HepG2 (cell line): ENCODE measurements around the gene PPFIA4. TPM values are rescaled to one million over a fixed set of nuclear protein-coding genes. Genes with fewer than 3 reads are reported as not detected.

Experiments used
- AHR ChIP-seq: IDR thresholded peaks from 2 replicates; pipeline ENCODE4 v1.6.1; 2018; ENCODE audit warnings: missing genetic modification reagents, missing compliant biosample characterization
- CCAR2 ChIP-seq: fragments of 200-400 bp; formaldehyde crosslinking; optimal IDR thresholded peaks from 2 replicates; pipeline ENCODE3; 2018; ENCODE audit warnings: low read depth, mild to moderate bottlenecking, low read length, moderate library complexity
- ETV6 ChIP-seq: sonication (generic); formaldehyde crosslinking; conservative IDR thresholded peaks from 2 replicates; pipeline ENCODE4 v1.4.0; 2020; ENCODE audit warnings: missing genetic modification reagents
- GZF1 ChIP-seq: sonication (generic); formaldehyde crosslinking; IDR thresholded peaks from 2 replicates; pipeline ENCODE4 v1.5.1; 2020; ENCODE audit warnings: mild to moderate bottlenecking, missing genetic modification reagents
- HNF4A ChIP-seq: sonication (generic); formaldehyde crosslinking; IDR thresholded peaks from 2 replicates; pipeline ENCODE4 v1.4.0; 2020; ENCODE audit warnings: missing genetic modification reagents
- JARID2 ChIP-seq: sonication (generic); formaldehyde crosslinking; IDR thresholded peaks from 2 replicates; pipeline ENCODE4 v1.8.1; 2023; ENCODE audit warnings: missing genetic modification reagents, inconsistent platforms; ENCODE audit not compliant: insufficient replicate concordance
- KAT2B ChIP-seq: fragments of 150-350 bp; IDR thresholded peaks from 2 replicates; pipeline ENCODE4 v1.6.1; 2014; ENCODE audit warnings: low read depth, low read length, borderline replicate concordance
- MYC ChIP-seq: sonication (generic); formaldehyde crosslinking; IDR thresholded peaks from 2 replicates; pipeline ENCODE4 v1.9.0; 2021; ENCODE audit warnings: missing genetic modification reagents, borderline replicate concordance
- TBP ChIP-seq: sonication (generic); formaldehyde crosslinking; IDR thresholded peaks from 2 replicates; pipeline ENCODE4 v1.5.0; 2020; ENCODE audit warnings: missing genetic modification reagents
- ZBTB20 ChIP-seq: sonication (generic); formaldehyde crosslinking; IDR thresholded peaks from 2 replicates; pipeline ENCODE4 v1.8.1; 2023; ENCODE audit warnings: missing genetic modification reagents, low read depth, mild to moderate bottlenecking, borderline replicate concordance
- ZBTB38 ChIP-seq: sonication (generic); formaldehyde crosslinking; IDR thresholded peaks from 2 replicates; pipeline ENCODE4 v1.5.1; 2020; ENCODE audit warnings: mild to moderate bottlenecking, missing genetic modification reagents
- ZNF234 ChIP-seq: sonication (generic); formaldehyde crosslinking; conservative IDR thresholded peaks from 2 replicates; pipeline ENCODE4 v1.5.1; 2020; ENCODE audit warnings: mild to moderate bottlenecking, missing genetic modification reagents
- ZNF326 ChIP-seq: sonication (generic); formaldehyde crosslinking; IDR thresholded peaks from 2 replicates; pipeline ENCODE4 v1.4.0; 2020; ENCODE audit warnings: missing genetic modification reagents, borderline replicate concordance
- ZNF451 ChIP-seq: sonication (generic); formaldehyde crosslinking; IDR thresholded peaks from 2 replicates; pipeline ENCODE4 v1.5.0; 2020; ENCODE audit warnings: mild to moderate bottlenecking, missing genetic modification reagents
- ZNF788 ChIP-seq: sonication (generic); formaldehyde crosslinking; IDR thresholded peaks from 2 replicates; pipeline ENCODE4 v1.5.0; 2020; ENCODE audit warnings: mild to moderate bottlenecking, missing genetic modification reagents, borderline replicate concordance
- ZSCAN30 ChIP-seq: sonication (generic); formaldehyde crosslinking; IDR thresholded peaks from 2 replicates; pipeline ENCODE4 v1.5.0; 2020; ENCODE audit warnings: mild to moderate bottlenecking, missing genetic modification reagents
- polyA plus RNA-seq, 8 experiments: library from polyadenylated mRNA; depleted of rRNA in 3 of 8; stranded (reverse) in 7 of 8; unstranded in 1 of 8; fragments of >200 nt; fragmentation: Illumina TruSeq in 4 of 8; extraction: Trizol in 4 of 8; gene quantifications; 2 replicates each; pipeline versions ENCODE4 v1.2.1 to v1.2.3, GENCODE V29; 2011 to 2016; ENCODE audit warnings: low read depth in 4 of 8, missing spikeins in 1 of 8, mixed read lengths in 1 of 8; ENCODE audit not compliant: insufficient read depth in 1 of 8
- total RNA-seq, 5 experiments: library from RNA; depleted of rRNA; stranded (reverse); fragments of >200 nt; fragmentation: Illumina TruSeq; extraction: Trizol; gene quantifications; 2 replicates each; pipeline ENCODE4 v1.2.3, GENCODE V29; 2016; ENCODE audit warnings: low read depth in 1 of 5
- TF ChIP-seq, protein P1 (sequence below): sonication (generic); formaldehyde crosslinking; IDR thresholded peaks from 2 replicates; pipeline ENCODE4 v1.5.1; 2020; ENCODE audit warnings: mild to moderate bottlenecking, missing genetic modification reagents, borderline replicate concordance
- TF ChIP-seq, protein P2 (sequence below): IDR thresholded peaks from 2 replicates; pipeline ENCODE4 v1.6.1; 2016
- TF ChIP-seq, protein P3 (sequence below): IDR thresholded peaks from 2 replicates; pipeline ENCODE4 v1.6.1; 2016; ENCODE audit warnings: mild to moderate bottlenecking, missing biosample characterization, missing genetic modification reagents
- TF ChIP-seq, protein P4 (sequence below): sonication (generic); formaldehyde crosslinking; IDR thresholded peaks from 2 replicates; pipeline ENCODE4 v1.4.0; 2020; ENCODE audit warnings: mild to moderate bottlenecking, low read depth, missing genetic modification reagents
- TF ChIP-seq, protein P5 (sequence below): sonication (generic); formaldehyde crosslinking; conservative IDR thresholded peaks from 2 replicates; pipeline ENCODE4 v1.8.1; 2023; ENCODE audit warnings: missing genetic modification reagents

PPFIA4 gene
- total and polyA plus RNA-seq, 2 of the 13 experiments (the other 11 are each of a cell fraction or from before 2014, with no cell fraction given): 6.4 TPM; not detected in 1

DNA sequence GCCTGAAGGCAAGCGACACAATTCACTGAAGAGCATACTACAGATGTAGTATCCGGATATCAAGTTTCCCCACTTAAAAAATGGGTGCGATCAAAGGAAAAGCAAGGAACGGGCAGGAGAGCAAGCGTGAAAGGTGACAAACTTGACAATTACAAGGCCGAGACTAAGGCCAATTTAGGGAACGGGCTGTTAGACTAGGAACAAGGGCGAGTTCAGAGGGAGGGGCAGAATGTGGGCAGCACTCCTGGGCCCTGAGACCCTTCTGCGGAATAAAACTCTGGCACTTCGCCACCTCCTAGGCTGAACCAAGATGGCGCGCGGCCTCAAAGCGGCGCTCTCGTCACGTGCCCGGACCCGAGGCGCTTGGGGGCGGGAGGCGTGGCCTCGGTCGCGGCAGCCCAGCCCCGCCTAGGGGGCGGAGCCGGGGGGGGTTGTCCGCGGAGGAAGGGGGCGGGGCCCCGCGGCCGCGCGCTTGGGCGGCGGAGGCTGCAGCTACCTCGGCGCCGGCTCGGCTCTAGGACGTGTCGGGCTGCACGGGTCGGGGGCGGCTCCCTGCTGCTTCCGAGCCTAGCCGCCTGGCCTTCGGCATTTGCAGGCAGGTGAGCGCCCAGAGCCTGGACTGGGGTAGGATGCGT lies at the start of gene PPFIA4 (continued):
- TF ChIP-seq, protein P1, sequence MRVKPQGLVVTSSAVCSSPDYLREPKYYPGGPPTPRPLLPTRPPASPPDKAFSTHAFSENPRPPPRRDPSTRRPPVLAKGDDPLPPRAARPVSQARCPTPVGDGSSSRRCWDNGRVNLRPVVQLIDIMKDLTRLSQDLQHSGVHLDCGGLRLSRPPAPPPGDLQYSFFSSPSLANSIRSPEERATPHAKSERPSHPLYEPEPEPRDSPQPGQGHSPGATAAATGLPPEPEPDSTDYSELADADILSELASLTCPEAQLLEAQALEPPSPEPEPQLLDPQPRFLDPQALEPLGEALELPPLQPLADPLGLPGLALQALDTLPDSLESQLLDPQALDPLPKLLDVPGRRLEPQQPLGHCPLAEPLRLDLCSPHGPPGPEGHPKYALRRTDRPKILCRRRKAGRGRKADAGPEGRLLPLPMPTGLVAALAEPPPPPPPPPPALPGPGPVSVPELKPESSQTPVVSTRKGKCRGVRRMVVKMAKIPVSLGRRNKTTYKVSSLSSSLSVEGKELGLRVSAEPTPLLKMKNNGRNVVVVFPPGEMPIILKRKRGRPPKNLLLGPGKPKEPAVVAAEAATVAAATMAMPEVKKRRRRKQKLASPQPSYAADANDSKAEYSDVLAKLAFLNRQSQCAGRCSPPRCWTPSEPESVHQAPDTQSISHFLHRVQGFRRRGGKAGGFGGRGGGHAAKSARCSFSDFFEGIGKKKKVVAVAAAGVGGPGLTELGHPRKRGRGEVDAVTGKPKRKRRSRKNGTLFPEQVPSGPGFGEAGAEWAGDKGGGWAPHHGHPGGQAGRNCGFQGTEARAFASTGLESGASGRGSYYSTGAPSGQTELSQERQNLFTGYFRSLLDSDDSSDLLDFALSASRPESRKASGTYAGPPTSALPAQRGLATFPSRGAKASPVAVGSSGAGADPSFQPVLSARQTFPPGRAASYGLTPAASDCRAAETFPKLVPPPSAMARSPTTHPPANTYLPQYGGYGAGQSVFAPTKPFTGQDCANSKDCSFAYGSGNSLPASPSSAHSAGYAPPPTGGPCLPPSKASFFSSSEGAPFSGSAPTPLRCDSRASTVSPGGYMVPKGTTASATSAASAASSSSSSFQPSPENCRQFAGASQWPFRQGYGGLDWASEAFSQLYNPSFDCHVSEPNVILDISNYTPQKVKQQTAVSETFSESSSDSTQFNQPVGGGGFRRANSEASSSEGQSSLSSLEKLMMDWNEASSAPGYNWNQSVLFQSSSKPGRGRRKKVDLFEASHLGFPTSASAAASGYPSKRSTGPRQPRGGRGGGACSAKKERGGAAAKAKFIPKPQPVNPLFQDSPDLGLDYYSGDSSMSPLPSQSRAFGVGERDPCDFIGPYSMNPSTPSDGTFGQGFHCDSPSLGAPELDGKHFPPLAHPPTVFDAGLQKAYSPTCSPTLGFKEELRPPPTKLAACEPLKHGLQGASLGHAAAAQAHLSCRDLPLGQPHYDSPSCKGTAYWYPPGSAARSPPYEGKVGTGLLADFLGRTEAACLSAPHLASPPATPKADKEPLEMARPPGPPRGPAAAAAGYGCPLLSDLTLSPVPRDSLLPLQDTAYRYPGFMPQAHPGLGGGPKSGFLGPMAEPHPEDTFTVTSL (CRISPR knock-in tag): no peak
- TF ChIP-seq, protein P2, sequence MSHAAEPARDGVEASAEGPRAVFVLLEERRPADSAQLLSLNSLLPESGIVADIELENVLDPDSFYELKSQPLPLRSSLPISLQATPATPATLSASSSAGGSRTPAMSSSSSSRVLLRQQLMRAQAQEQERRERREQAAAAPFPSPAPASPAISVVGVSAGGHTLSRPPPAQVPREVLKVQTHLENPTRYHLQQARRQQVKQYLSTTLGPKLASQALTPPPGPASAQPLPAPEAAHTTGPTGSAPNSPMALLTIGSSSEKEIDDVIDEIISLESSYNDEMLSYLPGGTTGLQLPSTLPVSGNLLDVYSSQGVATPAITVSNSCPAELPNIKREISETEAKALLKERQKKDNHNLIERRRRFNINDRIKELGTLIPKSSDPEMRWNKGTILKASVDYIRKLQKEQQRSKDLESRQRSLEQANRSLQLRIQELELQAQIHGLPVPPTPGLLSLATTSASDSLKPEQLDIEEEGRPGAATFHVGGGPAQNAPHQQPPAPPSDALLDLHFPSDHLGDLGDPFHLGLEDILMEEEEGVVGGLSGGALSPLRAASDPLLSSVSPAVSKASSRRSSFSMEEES: no peak
- TF ChIP-seq, protein P3, sequence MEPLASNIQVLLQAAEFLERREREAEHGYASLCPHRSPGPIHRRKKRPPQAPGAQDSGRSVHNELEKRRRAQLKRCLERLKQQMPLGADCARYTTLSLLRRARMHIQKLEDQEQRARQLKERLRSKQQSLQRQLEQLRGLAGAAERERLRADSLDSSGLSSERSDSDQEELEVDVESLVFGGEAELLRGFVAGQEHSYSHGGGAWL (CRISPR knock-in tag): no peak
- TF ChIP-seq CCAR2: no peak
- TF ChIP-seq ZNF788 (CRISPR knock-in tag): no peak
- no peak for TF ChIP-seq HNF4A (CRISPR knock-in tag)
- TF ChIP-seq KAT2B: no peak
- no peak for TF ChIP-seq ZNF326
- TF ChIP-seq ZNF451 (CRISPR knock-in tag): no peak
- no peak for TF ChIP-seq ETV6 (CRISPR knock-in tag)
- TF ChIP-seq ZNF234 (CRISPR knock-in tag): no peak
- no peak for TF ChIP-seq TBP (CRISPR knock-in tag)
- peak; percentile 91 for TF ChIP-seq ZBTB38 (CRISPR knock-in tag)
- no peak for TF ChIP-seq ZBTB20
- TF ChIP-seq MYC (CRISPR knock-in tag): peak; percentile 21; the same call in 1 of the 2 replicates
- no peak for TF ChIP-seq GZF1 (CRISPR knock-in tag)
- TF ChIP-seq AHR (CRISPR knock-in tag): 0 out of 2 replicates have a peak, but pooled peaks have one; percentile 6
- TF ChIP-seq ZSCAN30 (CRISPR knock-in tag): no peak
- no peak for TF ChIP-seq JARID2 (CRISPR knock-in tag)
- TF ChIP-seq, protein P4, sequence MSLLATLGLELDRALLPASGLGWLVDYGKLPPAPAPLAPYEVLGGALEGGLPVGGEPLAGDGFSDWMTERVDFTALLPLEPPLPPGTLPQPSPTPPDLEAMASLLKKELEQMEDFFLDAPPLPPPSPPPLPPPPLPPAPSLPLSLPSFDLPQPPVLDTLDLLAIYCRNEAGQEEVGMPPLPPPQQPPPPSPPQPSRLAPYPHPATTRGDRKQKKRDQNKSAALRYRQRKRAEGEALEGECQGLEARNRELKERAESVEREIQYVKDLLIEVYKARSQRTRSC: no peak
- TF ChIP-seq, protein P5, sequence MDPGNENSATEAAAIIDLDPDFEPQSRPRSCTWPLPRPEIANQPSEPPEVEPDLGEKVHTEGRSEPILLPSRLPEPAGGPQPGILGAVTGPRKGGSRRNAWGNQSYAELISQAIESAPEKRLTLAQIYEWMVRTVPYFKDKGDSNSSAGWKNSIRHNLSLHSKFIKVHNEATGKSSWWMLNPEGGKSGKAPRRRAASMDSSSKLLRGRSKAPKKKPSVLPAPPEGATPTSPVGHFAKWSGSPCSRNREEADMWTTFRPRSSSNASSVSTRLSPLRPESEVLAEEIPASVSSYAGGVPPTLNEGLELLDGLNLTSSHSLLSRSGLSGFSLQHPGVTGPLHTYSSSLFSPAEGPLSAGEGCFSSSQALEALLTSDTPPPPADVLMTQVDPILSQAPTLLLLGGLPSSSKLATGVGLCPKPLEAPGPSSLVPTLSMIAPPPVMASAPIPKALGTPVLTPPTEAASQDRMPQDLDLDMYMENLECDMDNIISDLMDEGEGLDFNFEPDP: no peak
